Common myeloid progenitor, CD34-positive (primary cell): ENCODE data around the gene LIPH.

Experiments used
- CTCF ChIA-PET: fragments of 350-600 bp; sonication (Branson Sonifier 250); formaldehyde crosslinking; loops from one replicate; lab custom pipeline; 2021; ENCODE audit warnings: antibody characterized with exemption; lab: Charles Lee
- POLR2A ChIA-PET: fragments of 350-600 bp; sonication (Branson Sonifier 250); formaldehyde crosslinking; loops from one replicate; lab custom pipeline; 2021; ENCODE audit warnings: antibody characterized with exemption; lab: Charles Lee
- DNase-seq, 3 donors: peaks; one replicate each; pipeline versions ENCODE4 v3.0.0 to v3.0.0-alpha.2; 2013
- H3K27ac ChIP-seq, 2 experiments: 1 replicate in 1 of 2; 2 replicates in 1 of 2; pipeline ENCODE4 v1.7.0; 2013; ENCODE audit warnings: inconsistent platforms in 2 of 2, low read length in 2 of 2, mild to moderate bottlenecking in 2 of 2, low read depth in 1 of 2, moderate library complexity in 1 of 2; ENCODE audit not compliant: severe bottlenecking in 2 of 2, insufficient read depth in 1 of 2, poor library complexity in 1 of 2
- H3K27me3 ChIP-seq, 5 experiments: replicated peaks in 2 of 5; 1 replicate in 3 of 5; 2 replicates in 2 of 5; pipeline versions ENCODE4 v1.6.1 to v1.7.0; 2013; ENCODE audit warnings: low read length in 4 of 5, mild to moderate bottlenecking in 2 of 5, moderate library complexity in 2 of 5, inconsistent platforms in 1 of 5; ENCODE audit not compliant: insufficient read depth in 5 of 5, control insufficient read depth in 4 of 5
- H3K36me3 ChIP-seq, 4 experiments: 1 replicate in 2 of 4; 2 replicates in 2 of 4; pipeline versions ENCODE4 v1.6.1 to v1.7.0; 2013; ENCODE audit warnings: low read length in 3 of 4, control low read depth in 1 of 4, mild to moderate bottlenecking in 1 of 4; ENCODE audit not compliant: control insufficient read depth in 4 of 4, insufficient read depth in 4 of 4
- H3K4me1 ChIP-seq, 4 experiments: 1 replicate in 3 of 4; 2 replicates in 1 of 4; pipeline versions ENCODE4 v1.6.1 to v1.7.1; 2013; ENCODE audit warnings: low read length in 3 of 4, mild to moderate bottlenecking in 3 of 4, control low read depth in 1 of 4, inconsistent platforms in 1 of 4, moderate library complexity in 1 of 4; ENCODE audit not compliant: control insufficient read depth in 4 of 4, insufficient read depth in 4 of 4; ENCODE audit errors: control extremely low read depth in 1 of 4
- H3K4me3 ChIP-seq, 7 experiments: 1 replicate in 4 of 7; 2 replicates in 3 of 7; pipeline versions ENCODE4 v1.5.1 to v1.7.0; 2013; ENCODE audit warnings: mild to moderate bottlenecking in 7 of 7, low read length in 6 of 7, moderate library complexity in 6 of 7, inconsistent platforms in 2 of 7, low read depth in 2 of 7, control low read depth in 1 of 7; ENCODE audit not compliant: insufficient read depth in 4 of 7, control insufficient read depth in 1 of 7; ENCODE audit errors: extremely low read depth in 1 of 7
- H3K9me3 ChIP-seq, 5 experiments: 1 replicate in 4 of 5; 2 replicates in 1 of 5; pipeline versions ENCODE4 v1.6.1 to v1.7.1; 2013; ENCODE audit warnings: low read length in 4 of 5, mild to moderate bottlenecking in 2 of 5, inconsistent platforms in 1 of 5, low read depth in 1 of 5, moderate library complexity in 1 of 5; ENCODE audit not compliant: control insufficient read depth in 4 of 5, insufficient read depth in 2 of 5; ENCODE audit errors: control extremely low read depth in 1 of 5
- WGBS: methylation state at CpG from one replicate; pipeline ENCODE4 v1.1.5; 2013; ENCODE audit not compliant: insufficient coverage; 5-methylcytosine and 5-hydroxymethylcytosine counted together

LIPH gene

DNA sequence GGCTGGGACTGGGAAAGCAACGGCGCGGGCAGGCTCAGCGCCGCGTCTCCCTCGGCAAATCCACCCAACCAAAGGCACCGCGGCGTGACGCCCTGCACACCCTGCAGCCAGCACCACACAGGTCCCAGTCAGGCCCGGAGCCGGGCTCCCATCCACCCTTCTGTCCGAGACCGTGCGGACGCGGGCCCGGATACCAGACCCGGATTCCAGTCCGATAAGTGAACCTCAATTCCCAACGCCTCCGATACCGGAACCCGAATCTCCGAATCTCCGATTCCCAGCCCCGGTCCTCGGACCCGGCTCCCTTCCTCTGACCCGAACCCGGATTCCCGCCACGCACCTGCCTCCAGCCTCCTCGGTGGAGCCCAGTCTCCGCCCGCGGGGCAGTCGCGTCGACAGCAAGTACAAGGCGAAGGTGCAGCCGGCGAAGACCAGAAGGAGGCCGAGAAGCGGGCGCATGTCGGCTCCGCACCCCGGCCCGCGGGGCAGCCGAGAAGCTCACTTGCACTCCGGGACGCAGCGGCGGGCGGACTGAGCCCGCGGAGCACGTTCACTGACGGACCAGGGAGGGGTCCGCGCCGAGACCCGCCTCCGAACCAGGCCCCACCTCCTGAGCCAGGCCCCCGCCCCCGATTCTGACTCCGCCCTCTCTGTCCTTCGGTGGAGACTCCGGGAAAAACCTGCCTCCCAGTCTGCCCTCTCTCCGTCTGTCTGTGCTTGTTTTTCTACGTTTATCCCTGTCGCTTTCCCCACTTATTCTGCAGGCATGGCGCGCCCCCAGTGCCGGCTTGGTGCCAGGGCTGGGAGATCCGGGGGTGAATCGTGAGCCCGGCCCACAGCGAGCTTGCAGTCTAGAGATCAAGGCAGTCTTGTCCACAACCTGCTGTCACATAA is 53.6 kb downstream of the LIPH start, which contains the start of gene TMEM41A:
TSS of gene TMEM41A (minus strand) at position 533 of the 894 bp plus-strand sequence. CDS start at position 459, 74 bp downstream.
- H3K9me3 ChIP-seq = no peaks in the 10 kb centered on the region
- POLR2A ChIA-PET = interaction anchor here (0.6 kb wide), 1 partner anchor 8 kb away, joined by 3 read pairs; no protein-coding TSS in a partner anchor
- H3K27ac ChIP-seq = peak within 1 kb of the TSS; percentile 62 to 85
- H3K36me3 ChIP-seq = peaks cover 2 to 32% (median 24%) of the 10 kb centered on the region in 4 experiments
- H3K4me3 ChIP-seq = peak within 1 kb of the TSS; percentile 83 to 98 (median 89)
- H3K27me3 ChIP-seq = no peaks in the 10 kb centered on the region
- H3K4me1 ChIP-seq = peaks cover 0 to 13% (median 7%) of the 10 kb centered on the region in 4 experiments
- WGBS = under 1% methylated on average over 68 of the region's 82 CpGs
- CTCF ChIA-PET = interaction anchor here (1.0 kb wide), 1 partner anchor 59 kb away, joined by 4 read pairs; no protein-coding TSS in a partner anchor
- peak; percentile 89 to 93 (median 93) for DNase-seq

DNA sequence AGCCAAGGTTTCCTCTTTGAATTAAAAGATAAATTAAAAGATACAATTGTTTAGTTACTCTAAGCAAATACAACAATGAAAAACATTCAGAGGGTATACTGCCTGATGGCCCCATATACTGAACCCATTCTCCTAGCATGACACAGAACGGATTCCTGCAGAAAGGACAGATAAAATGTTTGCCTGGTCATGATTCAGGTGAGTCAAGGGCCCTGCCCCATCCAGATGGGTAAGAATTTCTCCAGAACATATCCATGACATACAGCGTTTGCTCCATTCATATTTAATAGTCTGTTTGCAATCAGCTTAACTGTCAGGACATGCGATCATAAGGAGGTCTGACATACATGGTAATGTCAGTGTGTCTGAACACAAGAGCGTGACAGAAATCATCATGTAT is 62.1 kb downstream of the LIPH start:
- WGBS = 100% methylated on average over 3 of the region's 4 CpGs
- Histone ChIP-seq H3K27me3 (no peaks in the 10 kb centered on the region), H3K4me1 (no peaks in the 10 kb centered on the region), H3K27ac (no peak overlapping the region), H3K4me3 (no peak overlapping the region), H3K36me3 (peaks cover 12 to 69% (median 47%) of the 10 kb centered on the region in 4 experiments), H3K9me3 (no peaks in the 10 kb centered on the region)
- CTCF ChIA-PET = no interaction called here
- POLR2A ChIA-PET = no interaction called here
- DNase-seq = no peak

DNA sequence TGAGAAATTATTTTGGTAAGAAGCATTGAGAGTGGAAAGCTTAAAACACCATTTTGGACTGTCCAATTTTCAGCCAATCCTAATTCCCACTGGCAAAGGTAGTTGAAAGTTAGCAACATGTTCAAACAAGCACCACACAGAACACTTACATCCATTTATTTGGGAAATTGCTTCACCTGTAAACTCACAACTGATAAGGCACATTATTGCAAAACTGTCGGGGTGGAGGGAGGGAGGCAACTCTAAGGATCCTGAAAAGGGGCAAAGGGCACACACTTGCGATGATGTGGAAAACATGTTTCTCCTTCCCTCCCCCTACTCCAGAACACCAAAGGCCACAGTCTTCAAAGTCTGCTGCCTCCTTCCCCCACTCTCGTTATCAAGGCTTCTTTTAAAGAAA is 62.9 kb downstream of the LIPH start:
- Histone ChIP-seq H3K9me3 (no peaks in the 10 kb centered on the region), H3K27me3 (no peaks in the 10 kb centered on the region), H3K36me3 (peaks cover 12 to 61% (median 42%) of the 10 kb centered on the region in 4 experiments), H3K4me1 (no peaks in the 10 kb centered on the region), H3K27ac (no peak overlapping the region), H3K4me3 (no peak overlapping the region)
- no peak for DNase-seq
- POLR2A ChIA-PET = no interaction called here
- 100% methylated on average over 3 of the region's 3 CpGs for WGBS
- CTCF ChIA-PET = interaction anchor here (1.9 kb wide), 1 partner anchor 29 kb away, joined by 4 read pairs; no protein-coding TSS in a partner anchor

DNA sequence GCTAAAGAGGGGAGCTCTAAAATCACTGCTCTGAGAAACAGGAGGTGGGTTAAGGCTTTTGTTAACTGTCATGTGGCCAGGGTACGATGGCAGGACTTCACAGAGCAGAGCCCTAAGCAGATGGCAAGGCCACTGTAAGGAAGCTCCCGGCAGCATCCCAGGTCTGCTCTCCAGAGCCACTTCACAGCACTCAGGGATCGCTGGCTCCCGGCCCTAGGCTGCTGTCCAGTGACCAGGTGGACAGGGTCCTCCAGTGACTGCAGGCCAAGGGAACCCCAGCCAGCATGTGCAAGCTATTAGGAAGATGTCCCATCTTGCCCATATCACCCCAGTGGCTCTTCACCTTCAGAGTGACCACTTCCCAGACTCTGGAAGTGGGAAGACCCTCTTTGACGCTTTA is 63.9 kb downstream of the LIPH start:
- WGBS = 98% methylated on average over 5 of the region's 5 CpGs
- H3K27me3 ChIP-seq = no peaks in the 10 kb centered on the region
- POLR2A ChIA-PET = no interaction called here

DNA sequence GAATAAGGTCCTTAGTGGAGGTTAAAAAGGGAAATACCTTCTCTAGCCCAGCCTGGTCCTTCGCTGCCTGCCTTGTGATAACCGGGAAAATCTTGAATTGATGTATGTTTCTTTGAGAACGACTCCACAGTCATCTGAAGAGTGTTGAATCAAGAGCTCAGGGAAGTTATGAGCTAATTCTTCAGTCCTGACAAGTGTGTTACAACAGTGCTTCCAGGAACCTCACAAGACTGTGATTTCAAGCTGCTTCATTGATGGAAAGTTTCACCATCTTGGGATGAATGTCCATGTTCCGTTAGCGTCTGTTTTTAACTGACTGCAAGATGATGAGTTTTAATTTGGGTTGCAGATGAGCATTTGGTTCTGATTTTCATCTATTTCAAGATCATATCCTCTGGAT is 66.0 kb downstream of the LIPH start:
- Histone ChIP-seq H3K4me3 (no peak overlapping the region), H3K27me3 (no peaks in the 10 kb centered on the region), H3K27ac (no peak overlapping the region), H3K4me1 (peaks cover 0 to 4% (median 0%) of the 10 kb centered on the region in 4 experiments), H3K9me3 (no peaks in the 10 kb centered on the region), H3K36me3 (peaks cover 4 to 37% (median 30%) of the 10 kb centered on the region in 4 experiments)
- WGBS = 94% methylated on average over 5 of the region's 5 CpGs
- CTCF ChIA-PET = interaction anchor here (1.0 kb wide), 1 partner anchor 16 kb away, joined by 3 read pairs; no protein-coding TSS in a partner anchor
- no peak for DNase-seq
- POLR2A ChIA-PET = no interaction called here

More for the DNA sequence above, 63.9 kb downstream of the LIPH start:
- DNase-seq = no peak
- Histone ChIP-seq H3K27ac (no peak overlapping the region), H3K9me3 (no peaks in the 10 kb centered on the region), H3K36me3 (peaks cover 4 to 51% (median 37%) of the 10 kb centered on the region in 4 experiments), H3K4me3 (no peak overlapping the region), H3K4me1 (no peaks in the 10 kb centered on the region)
- CTCF ChIA-PET = interaction anchor here (0.7 to 1.9 kb wide), 2 partner anchors 28 to 670 kb away, joined by 3 to 4 read pairs; no protein-coding TSS in a partner anchor

DNA sequence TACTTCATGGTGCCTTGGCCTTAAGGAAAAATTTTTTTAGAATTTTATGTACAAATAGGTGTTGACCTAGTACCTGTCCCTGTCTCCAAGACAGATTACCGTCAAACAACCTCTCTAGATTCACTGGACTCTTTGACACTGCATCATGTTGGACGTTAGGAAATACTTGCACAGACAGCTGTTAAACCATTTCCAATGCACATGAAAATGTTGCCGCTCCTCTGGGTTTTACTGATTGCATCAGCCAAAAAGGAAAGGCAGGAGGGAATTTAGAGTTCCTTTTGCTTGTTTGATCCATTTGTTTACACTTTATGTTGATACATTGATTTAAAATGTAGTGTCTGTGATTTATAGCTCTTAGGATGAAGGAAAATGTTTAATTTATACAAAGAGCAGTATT is 68.1 kb downstream of the LIPH start:
- WGBS = 100% methylated on average over 2 of the region's 3 CpGs
- no peaks in the 10 kb centered on the region for H3K27me3 ChIP-seq
- DNase-seq = no peak
- ChIA-PET CTCF (interaction anchor here (0.7 kb wide), 1 partner anchor 35 kb away, joined by 3 read pairs; no protein-coding TSS in a partner anchor), POLR2A (no interaction called here)
- H3K36me3 ChIP-seq = peaks cover 4 to 29% (median 15%) of the 10 kb centered on the region in 4 experiments
- H3K27ac ChIP-seq = no peak overlapping the region
- no peaks in the 10 kb centered on the region for H3K9me3 ChIP-seq
- peaks cover 0 to 4% (median 0%) of the 10 kb centered on the region in 4 experiments for H3K4me1 ChIP-seq
- no peak overlapping the region for H3K4me3 ChIP-seq
